HCT116 (cell line): Measurements from ENCODE around the gene PTPN20. TPM values are rescaled to one million over a fixed set of nuclear protein-coding genes. Genes with fewer than 3 reads are reported as not detected.

Source experiments
- ATAC-seq: fragments of 200-7000 bp; cut with Tn5 transposase; 2 replicates; pipeline ENCODE4 v1.9.1; 2020; ENCODE audit warnings: mild to moderate bottlenecking, moderate library complexity
- BruUV-seq: library from RNA; stranded (reverse); fragments of 400-500 nt; replicated peaks from 2 replicates; lab custom pipeline; 2021; lab: Mats Ljungman, UMichigan
- CTCF ChIA-PET: fragments of 300-600 bp; sonication (Branson Sonifier 250); formaldehyde crosslinking; loops from one replicate; lab custom pipeline; 2021; ENCODE audit warnings: antibody characterized with exemption; lab: Charles Lee
- POLR2A ChIA-PET: fragments of 300-600, 350-600 bp; sonication (Branson Sonifier 250); formaldehyde crosslinking; loops from one replicate; lab custom pipeline; 2021; ENCODE audit warnings: antibody characterized with exemption; lab: Charles Lee
- RAD21 ChIA-PET, 2 experiments: fragments of 300-600 bp; sonication (Branson Sonifier 250); formaldehyde crosslinking; loops; one replicate each; lab custom pipeline; 2023; ENCODE audit warnings: low total read pairs in 2 of 2; ENCODE audit not compliant: uncharacterized antibody in 2 of 2, unreplicated experiment in 2 of 2, low non-redundant PET in 1 of 2; lab: Charles Lee
- DNase-seq: peaks from one replicate; pipeline ENCODE4 v3.0.0-alpha.2; 2010; ENCODE audit warnings: low read depth, low spot score
- H2AFZ ChIP-seq: fragments of 200-600 bp; shearing (Covaris generic), sonication (generic); 2 replicates; pipeline ENCODE4 v1.6.1; 2017; ENCODE audit warnings: low read depth, mixed run types, mixed read lengths, antibody characterized with exemption, low read length; ENCODE audit not compliant: poor library complexity, severe bottlenecking
- H3K27ac ChIP-seq: 2 replicates; pipeline ENCODE4 v1.5.1; 2012; ENCODE audit warnings: low read depth, low read length
- H3K27me3 ChIP-seq: fragments of 200-600 bp; sonication (generic); 2 replicates; pipeline ENCODE4 v1.6.1; 2016; ENCODE audit warnings: mixed run types, low read length, mixed read lengths; ENCODE audit not compliant: insufficient read depth
- H3K36me3 ChIP-seq, 2 experiments: fragments of 200-500 bp in 1 of 2; fragments of 200-600 bp in 1 of 2; sonication (Bioruptor generic) in 1 of 2; sonication (generic) in 1 of 2; 2 replicates each; pipeline versions ENCODE4 v1.5.1 to v1.6.1; 2014 to 2016; ENCODE audit warnings: low read length in 2 of 2, inconsistent platforms in 1 of 2, mixed read lengths in 1 of 2, mixed run types in 1 of 2; ENCODE audit not compliant: insufficient read depth in 2 of 2, control insufficient read depth in 1 of 2
- H3K4me1 ChIP-seq, 2 experiments: fragments of 200-600 bp in 1 of 2; sonication (generic) in 1 of 2; 2 replicates each; pipeline versions ENCODE4 v1.5.1 to v1.6.1; 2012 to 2017; ENCODE audit warnings: low read length in 2 of 2, inconsistent platforms in 1 of 2, mild to moderate bottlenecking in 1 of 2, mixed read lengths in 1 of 2, mixed run types in 1 of 2, moderate library complexity in 1 of 2; ENCODE audit not compliant: insufficient read depth in 2 of 2, control insufficient read depth in 1 of 2
- H3K4me2 ChIP-seq: fragments of 200-600 bp; sonication (generic); 2 replicates; pipeline ENCODE4 v1.6.1; 2017; ENCODE audit warnings: mixed run types, low read length, mixed read lengths
- H3K4me3 ChIP-seq, 2 experiments: fragments of 200-600 bp in 1 of 2; sonication (generic) in 1 of 2; replicated peaks in 1 of 2; 2 replicates each; pipeline ENCODE4 v1.5.1; 2011 to 2016; ENCODE audit warnings: low read length in 2 of 2, control low read depth in 1 of 2, low read depth in 1 of 2, mild to moderate bottlenecking in 1 of 2, mixed read lengths in 1 of 2, mixed run types in 1 of 2
- H3K79me2 ChIP-seq: fragments of 200-600 bp; sonication (generic); 2 replicates; pipeline ENCODE4 v1.6.1; 2017; ENCODE audit warnings: mild to moderate bottlenecking, mixed run types, low read length, moderate library complexity, mixed read lengths; ENCODE audit not compliant: insufficient read depth
- H3K9ac ChIP-seq: fragments of 200-600 bp; sonication (generic); 2 replicates; pipeline ENCODE4 v1.6.1; 2016; ENCODE audit warnings: low read length, mixed read lengths
- H3K9me2 ChIP-seq: fragments of 200-600 bp; sonication (generic), shearing (Covaris generic); 2 replicates; pipeline ENCODE4 v1.6.1; 2017; ENCODE audit warnings: mixed run types, mild to moderate bottlenecking, moderate library complexity; ENCODE audit not compliant: insufficient read depth
- H3K9me3 ChIP-seq, 2 experiments: fragments of 200-500 bp in 1 of 2; fragments of 200-600 bp in 1 of 2; sonication (Bioruptor generic) in 1 of 2; sonication (generic) in 1 of 2; 2 replicates each; pipeline ENCODE4 v1.6.1; 2014 to 2017; ENCODE audit warnings: low read length in 2 of 2, mixed read lengths in 2 of 2, inconsistent platforms in 1 of 2, low read depth in 1 of 2, mild to moderate bottlenecking in 1 of 2, mixed run types in 1 of 2, moderate library complexity in 1 of 2; ENCODE audit not compliant: control insufficient read depth in 1 of 2, insufficient read depth in 1 of 2
- H4K20me1 ChIP-seq: fragments of 200-600 bp; sonication (generic), shearing (Covaris generic); 2 replicates; pipeline ENCODE4 v1.6.1; 2017; ENCODE audit warnings: mixed run types, mild to moderate bottlenecking, moderate library complexity; ENCODE audit not compliant: insufficient read depth
- RAD21 ChIP-seq: IDR thresholded peaks from 2 replicates; pipeline ENCODE4 v1.6.1; 2012; ENCODE audit warnings: low read depth, mild to moderate bottlenecking
- YY1 ChIP-seq: IDR thresholded peaks from 2 replicates; pipeline ENCODE4 v1.6.1; 2011; ENCODE audit warnings: low read length, low read depth, moderate library complexity, mild to moderate bottlenecking; ENCODE audit not compliant: insufficient replicate concordance; ENCODE audit errors: extremely low read depth
- ZFX ChIP-seq: fragments of 450-650 bp; IDR thresholded peaks from 2 replicates; pipeline ENCODE4 v1.6.1; 2017
- intact Hi-C: fragments of 100-400 bp; cut with micrococcal nuclease; formaldehyde crosslinking; loops from 2 replicates; pipeline ENCODE4 v1.10.0; 2022
- total RNA-seq: library from RNA; stranded (reverse); gene quantifications from one replicate; pipeline ENCODE4 v1.2.1, GENCODE V29; 2021; ENCODE audit not compliant: unreplicated experiment
- TF ChIP-seq, protein P1 (sequence below), 3 experiments: fragments of 200-600 bp in 1 of 3; sonication (generic) in 1 of 3; IDR thresholded peaks in 2 of 3; conservative IDR thresholded peaks in 1 of 3; 2 replicates each; pipeline ENCODE4 v1.5.1; 2012 to 2017; ENCODE audit warnings: low read depth in 2 of 3, low read length in 2 of 3, antibody characterized with exemption in 1 of 3, borderline replicate concordance in 1 of 3, control low read depth in 1 of 3, mild to moderate bottlenecking in 1 of 3, mixed read lengths in 1 of 3, mixed run types in 1 of 3, moderate library complexity in 1 of 3; ENCODE audit not compliant: insufficient read depth in 1 of 3
- TF ChIP-seq, protein P2 (sequence below): IDR thresholded peaks from 2 replicates; pipeline ENCODE4 v1.6.1; 2012

PTPN20 gene
- total RNA-seq, 1 experiment from 2014 or later, result not detected

DNA sequence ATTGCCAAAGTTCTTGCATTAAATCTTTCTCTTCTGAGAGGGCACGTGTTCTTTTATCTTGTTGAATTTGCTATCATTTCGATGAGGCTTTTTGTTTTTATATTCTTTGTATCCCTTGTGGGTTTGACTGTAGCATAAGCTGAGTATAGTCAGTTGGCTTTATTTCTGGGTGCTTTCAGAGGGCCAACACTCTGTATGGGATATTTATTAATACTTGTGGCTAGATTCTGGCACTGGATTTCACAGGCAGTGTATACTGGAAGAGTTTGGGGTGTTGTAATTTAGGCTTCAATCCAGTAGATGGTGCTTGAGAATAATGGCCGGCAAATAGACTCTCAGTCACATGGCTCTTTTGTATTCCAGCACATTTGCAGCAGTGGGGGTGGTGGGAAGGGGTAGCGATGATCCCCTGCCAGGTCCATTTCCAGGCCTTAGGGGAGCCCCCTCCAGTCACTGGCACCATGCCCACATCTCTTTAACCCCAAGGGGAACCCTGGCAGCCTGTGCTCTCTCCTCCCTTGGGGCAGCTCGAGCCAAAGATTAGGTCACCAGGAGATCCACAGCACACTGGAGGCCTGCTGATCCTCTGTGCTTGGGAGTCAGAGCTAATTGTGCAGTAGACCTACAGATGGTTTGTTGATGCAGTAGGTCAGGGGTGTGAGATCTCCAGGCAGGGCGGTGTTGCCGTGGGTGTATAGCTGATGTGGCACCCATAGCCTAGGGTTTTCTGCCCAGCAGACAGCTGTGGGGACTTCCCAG is 81.8 kb downstream of the PTPN20 start:
- peak overlapping the region; percentile 15; the same call in 1 of the 2 replicates for H3K4me2 ChIP-seq
- no peaks in the 10 kb centered on the region for H4K20me1 ChIP-seq
- H3K9me3 ChIP-seq, result no peaks in the 10 kb centered on the region
- TF ChIP-seq YY1 (peak; percentile 71), ZFX (no peak), RAD21 (peak; percentile 62)
- TF ChIP-seq, protein P1, sequence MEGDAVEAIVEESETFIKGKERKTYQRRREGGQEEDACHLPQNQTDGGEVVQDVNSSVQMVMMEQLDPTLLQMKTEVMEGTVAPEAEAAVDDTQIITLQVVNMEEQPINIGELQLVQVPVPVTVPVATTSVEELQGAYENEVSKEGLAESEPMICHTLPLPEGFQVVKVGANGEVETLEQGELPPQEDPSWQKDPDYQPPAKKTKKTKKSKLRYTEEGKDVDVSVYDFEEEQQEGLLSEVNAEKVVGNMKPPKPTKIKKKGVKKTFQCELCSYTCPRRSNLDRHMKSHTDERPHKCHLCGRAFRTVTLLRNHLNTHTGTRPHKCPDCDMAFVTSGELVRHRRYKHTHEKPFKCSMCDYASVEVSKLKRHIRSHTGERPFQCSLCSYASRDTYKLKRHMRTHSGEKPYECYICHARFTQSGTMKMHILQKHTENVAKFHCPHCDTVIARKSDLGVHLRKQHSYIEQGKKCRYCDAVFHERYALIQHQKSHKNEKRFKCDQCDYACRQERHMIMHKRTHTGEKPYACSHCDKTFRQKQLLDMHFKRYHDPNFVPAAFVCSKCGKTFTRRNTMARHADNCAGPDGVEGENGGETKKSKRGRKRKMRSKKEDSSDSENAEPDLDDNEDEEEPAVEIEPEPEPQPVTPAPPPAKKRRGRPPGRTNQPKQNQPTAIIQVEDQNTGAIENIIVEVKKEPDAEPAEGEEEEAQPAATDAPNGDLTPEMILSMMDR (IDR thresholded peaks at IDR 0.05 in 2 of 3, conservative IDR thresholded peaks at IDR 0.05 in 1 of 3; ENCODE audit: borderline replicate concordance in 1 of 3, insufficient read depth in 1 of 3, low read depth in 2 of 3, low read length in 2 of 3), result peak in 2 of 3 experiments; percentile 57 to 62; a peak in 4 of 6 replicates
- TF ChIP-seq, protein P2, sequence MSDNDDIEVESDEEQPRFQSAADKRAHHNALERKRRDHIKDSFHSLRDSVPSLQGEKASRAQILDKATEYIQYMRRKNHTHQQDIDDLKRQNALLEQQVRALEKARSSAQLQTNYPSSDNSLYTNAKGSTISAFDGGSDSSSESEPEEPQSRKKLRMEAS, result peak; percentile 66
- H3K4me3 ChIP-seq, result no peak overlapping the region
- ChIA-PET POLR2A (interaction anchor here (1.5 kb wide), 1 partner anchor 17 kb away, joined by 3 read pairs; no protein-coding TSS in a partner anchor), RAD21 (interaction anchor here in 1 of 2 experiments (1.0 kb wide), 1 partner anchor 348 kb away, joined by 3 read pairs; no protein-coding TSS in a partner anchor), CTCF (interaction anchor here (1.0 to 2.0 kb wide), 3 partner anchors 54 to 347 kb away, joined by 3 to 9 read pairs (median 3); no protein-coding TSS in a partner anchor)
- intact Hi-C loops, result no loop called here
- H2AFZ ChIP-seq, result peak overlapping the region; percentile 93
- ATAC-seq (peak; percentile 96), DNase-seq (peak; percentile 45)
- H3K9ac ChIP-seq, result no peak overlapping the region
- H3K9me2 ChIP-seq, result no peaks in the 10 kb centered on the region
- H3K4me1 ChIP-seq, result peaks cover 0 to 7% of the 10 kb centered on the region in 2 experiments; a peak in 2 of 4 replicates
- no peaks in the 10 kb centered on the region for H3K36me3 ChIP-seq
- BruUV-seq, result no TSS peak
- H3K27ac ChIP-seq, result no peak overlapping the region
- H3K79me2 ChIP-seq, result no peaks in the 10 kb centered on the region
- no peaks in the 10 kb centered on the region for H3K27me3 ChIP-seq
